ENCODE results near the gene CABLES1. TPM values are rescaled to one million over a fixed set of nuclear protein-coding genes. Genes with fewer than 3 reads are reported as not detected.

The CABLES1 gene
- polyA plus RNA-seq, 3 donors, result 0.09 to 0.15 TPM; not detected in 1

GRCh38 chr18:23166891-23167541, 31.7 kb downstream of the CABLES1 start:
- no peaks in the 10 kb centered on the region for H3K27me3 Mint-ChIP-seq (ENCODE audit: low read depth in 3 of 3)
- no peak overlapping the region for H3K27ac Mint-ChIP-seq
- H3K79me2 ChIP-seq (ENCODE audit: insufficient read depth, low read length), result no peaks in the 10 kb centered on the region
- no peak overlapping the region for H3K9ac ChIP-seq (ENCODE audit: insufficient read depth, low read length, poor library complexity, severe bottlenecking)
- no peak overlapping the region for H3K4me2 ChIP-seq (replicated peaks; ENCODE audit: extremely low read depth, low read length, poor library complexity, severe bottlenecking)
- H3K4me1 ChIP-seq (ENCODE audit: control insufficient read depth in 1 of 2, insufficient read depth in 2 of 2, low read length in 2 of 2), result no peaks in the 10 kb centered on the region
- no peaks in the 10 kb centered on the region for H3K9me3 Mint-ChIP-seq
- WGBS (ENCODE audit: insufficient coverage), result no CpG with 5 or more reads among the region's 7 CpGs
- H3K27me3 ChIP-seq (ENCODE audit: control insufficient read depth in 2 of 2, insufficient read depth in 2 of 2, low read length in 2 of 2), result no peaks in the 10 kb centered on the region
- no peak for DNase-seq
- H3K4me1 Mint-ChIP-seq, result no peaks in the 10 kb centered on the region
- no peaks in the 10 kb centered on the region for H4K20me1 ChIP-seq (ENCODE audit: insufficient read depth, low read length)
- intact Hi-C loops (cut with micrococcal nuclease), result no loop called here
- H3K27ac ChIP-seq (ENCODE audit: low read depth in 1 of 2, low read length in 2 of 2), result no peak overlapping the region
- H2AFZ ChIP-seq (ENCODE audit: insufficient read depth, low read depth, low read length, poor library complexity, severe bottlenecking), result no peak overlapping the region
- H3K4me3 Mint-ChIP-seq, result no peak overlapping the region
- H3K4me3 ChIP-seq (replicated peaks in 1 of 3; ENCODE audit: low read depth in 2 of 3, low read length in 3 of 3), result no peak overlapping the region
- H3K36me3 ChIP-seq (replicated peaks in 1 of 2; ENCODE audit: control insufficient read depth in 1 of 2, insufficient read depth in 2 of 2, low read length in 2 of 2), result no peaks in the 10 kb centered on the region
- TF ChIP-seq CTCF (IDR thresholded peaks at IDR 0.05), result no peak
- no peaks in the 10 kb centered on the region for H3K36me3 Mint-ChIP-seq
- no peaks in the 10 kb centered on the region for H3K9me3 ChIP-seq (replicated peaks in 1 of 2; ENCODE audit: control insufficient read depth in 1 of 2, insufficient read depth in 1 of 2, low read length in 2 of 2)

- Mint-ChIP-seq H3K27me3 (ENCODE audit: low read depth in 3 of 3) (peaks cover 0 to 2% (median 0%) of the 10 kb centered on the region in 3 donors), H3K27ac (no peak overlapping the region)
- 100% methylated on average over 4 of the region's 7 CpGs for WGBS (ENCODE audit: insufficient coverage)
Observed at GRCh38 chr18:23169673-23170044, 34.4 kb downstream of the CABLES1 start.

More at GRCh38 chr18:23169673-23170044, 34.4 kb downstream of the CABLES1 start:
- no peak for TF ChIP-seq CTCF (IDR thresholded peaks at IDR 0.05)
- H3K4me1 Mint-ChIP-seq, result no peaks in the 10 kb centered on the region
- DNase-seq, result no peak
- no peak overlapping the region for H3K9ac ChIP-seq (ENCODE audit: insufficient read depth, low read length, poor library complexity, severe bottlenecking)
- H3K27ac ChIP-seq (ENCODE audit: low read depth in 1 of 2, low read length in 2 of 2), result no peak overlapping the region
- intact Hi-C loops (cut with micrococcal nuclease), result no loop called here
- H3K4me3 ChIP-seq (replicated peaks in 1 of 3; ENCODE audit: low read depth in 2 of 3, low read length in 3 of 3), result no peak overlapping the region
- no peaks in the 10 kb centered on the region for H3K79me2 ChIP-seq (ENCODE audit: insufficient read depth, low read length)
- no peaks in the 10 kb centered on the region for H3K27me3 ChIP-seq (ENCODE audit: control insufficient read depth in 2 of 2, insufficient read depth in 2 of 2, low read length in 2 of 2)
- H2AFZ ChIP-seq (ENCODE audit: insufficient read depth, low read depth, low read length, poor library complexity, severe bottlenecking), result no peak overlapping the region
- H3K4me3 Mint-ChIP-seq, result no peak overlapping the region
- no peaks in the 10 kb centered on the region for H3K36me3 Mint-ChIP-seq
- H4K20me1 ChIP-seq (ENCODE audit: insufficient read depth, low read length), result no peaks in the 10 kb centered on the region
- H3K4me2 ChIP-seq (replicated peaks; ENCODE audit: extremely low read depth, low read length, poor library complexity, severe bottlenecking), result no peak overlapping the region
- no peaks in the 10 kb centered on the region for H3K9me3 ChIP-seq (replicated peaks in 1 of 2; ENCODE audit: control insufficient read depth in 1 of 2, insufficient read depth in 1 of 2, low read length in 2 of 2)
- no peaks in the 10 kb centered on the region for H3K4me1 ChIP-seq (ENCODE audit: control insufficient read depth in 1 of 2, insufficient read depth in 2 of 2, low read length in 2 of 2)
- H3K9me3 Mint-ChIP-seq, result no peaks in the 10 kb centered on the region
- no peaks in the 10 kb centered on the region for H3K36me3 ChIP-seq (replicated peaks in 1 of 2; ENCODE audit: control insufficient read depth in 1 of 2, insufficient read depth in 2 of 2, low read length in 2 of 2)
